GM19023 (cell line): Measurements from ENCODE around the gene ALKBH4.
"Not testable (repeated sequence)": the region's sequence is repeated elsewhere in the genome, so short reads cannot be mapped to it uniquely, and the experiment has no call there.

Experiments
- ATAC-seq: cut with Tn5 transposase; IDR thresholded peaks from one replicate; pipeline ENCODE4 v1.9.1; 2021; ENCODE audit warnings: mild to moderate bottlenecking, moderate library complexity; ENCODE audit not compliant: unreplicated experiment

Gene ALKBH4

GRCh38 chr7:102478314-102479208 is 13.9 kb upstream of the ALKBH4 start, which contains the start of gene POLR2J:
Gene POLR2J, minus strand, starts transcription at chr7:102478922. Its CDS starts 62 bp downstream, at chr7:102478860.
- peak; percentile 81 for ATAC-seq

GRCh38 chr7:102474736-102475435 is 10.2 kb upstream of the ALKBH4 start:
- not testable (repeated sequence) for ATAC-seq

- not testable (repeated sequence) for ATAC-seq
These were observed 9.5 kb upstream of the ALKBH4 start for GRCh38 chr7:102474116-102474515.

GRCh38 chr7:102473271-102473991 is 8.8 kb upstream of the ALKBH4 start:
- no peak for ATAC-seq

GRCh38 chr7:102472126-102473041 is 7.7 kb upstream of the ALKBH4 start:
- ATAC-seq: no peak

GRCh38 chr7:102471791-102472125 is 7.1 kb upstream of the ALKBH4 start:
- ATAC-seq: no peak

GRCh38 chr7:102469972-102470825 is 5.5 kb upstream of the ALKBH4 start:
- no peak for ATAC-seq

- ATAC-seq: no peak
These were observed 4.8 kb upstream of the ALKBH4 start for GRCh38 chr7:102469351-102469971.

- no peak for ATAC-seq
These were observed 4.1 kb upstream of the ALKBH4 start for GRCh38 chr7:102468478-102469350.

- ATAC-seq: no peak
These were observed 3.2 kb upstream of the ALKBH4 start for GRCh38 chr7:102467581-102468477.

GRCh38 chr7:102466097-102466496 is 1.4 kb upstream of the ALKBH4 start:
- ATAC-seq: no peak

GRCh38 chr7:102463841-102464576 is 654 bp downstream of the ALKBH4 start:
- no peak for ATAC-seq

- no peak for ATAC-seq
These were observed 4.2 kb downstream of the ALKBH4 start for GRCh38 chr7:102460467-102460866.

GRCh38 chr7:102459221-102459844 is 5.3 kb downstream of the ALKBH4 start:
- ATAC-seq: no peak

GRCh38 chr7:102457352-102457924 is 7.2 kb downstream of the ALKBH4 start:
- no peak for ATAC-seq

- ATAC-seq: no peak
These were observed 8.3 kb downstream of the ALKBH4 start for GRCh38 chr7:102456327-102456726.
